Common myeloid progenitor, CD34-positive (primary cell): ENCODE measurements around the gene ZNF775.

ENCODE experiments used
- CTCF ChIA-PET: fragments of 350-600 bp; sonication (Branson Sonifier 250); formaldehyde crosslinking; loops from one replicate; lab custom pipeline; 2021; ENCODE audit warnings: antibody characterized with exemption; lab: Charles Lee
- POLR2A ChIA-PET: fragments of 350-600 bp; sonication (Branson Sonifier 250); formaldehyde crosslinking; loops from one replicate; lab custom pipeline; 2021; ENCODE audit warnings: antibody characterized with exemption; lab: Charles Lee
- DNase-seq, 3 donors: peaks; one replicate each; pipeline versions ENCODE4 v3.0.0 to v3.0.0-alpha.2; 2013
- H3K27ac ChIP-seq, 2 experiments: 1 replicate in 1 of 2; 2 replicates in 1 of 2; pipeline ENCODE4 v1.7.0; 2013; ENCODE audit warnings: inconsistent platforms in 2 of 2, low read length in 2 of 2, mild to moderate bottlenecking in 2 of 2, low read depth in 1 of 2, moderate library complexity in 1 of 2; ENCODE audit not compliant: severe bottlenecking in 2 of 2, insufficient read depth in 1 of 2, poor library complexity in 1 of 2
- H3K27me3 ChIP-seq, 5 experiments: replicated peaks in 2 of 5; 1 replicate in 3 of 5; 2 replicates in 2 of 5; pipeline versions ENCODE4 v1.6.1 to v1.7.0; 2013; ENCODE audit warnings: low read length in 4 of 5, mild to moderate bottlenecking in 2 of 5, moderate library complexity in 2 of 5, inconsistent platforms in 1 of 5; ENCODE audit not compliant: insufficient read depth in 5 of 5, control insufficient read depth in 4 of 5
- H3K36me3 ChIP-seq, 4 experiments: 1 replicate in 2 of 4; 2 replicates in 2 of 4; pipeline versions ENCODE4 v1.6.1 to v1.7.0; 2013; ENCODE audit warnings: low read length in 3 of 4, control low read depth in 1 of 4, mild to moderate bottlenecking in 1 of 4; ENCODE audit not compliant: control insufficient read depth in 4 of 4, insufficient read depth in 4 of 4
- H3K4me1 ChIP-seq, 4 experiments: 1 replicate in 3 of 4; 2 replicates in 1 of 4; pipeline versions ENCODE4 v1.6.1 to v1.7.1; 2013; ENCODE audit warnings: low read length in 3 of 4, mild to moderate bottlenecking in 3 of 4, control low read depth in 1 of 4, inconsistent platforms in 1 of 4, moderate library complexity in 1 of 4; ENCODE audit not compliant: control insufficient read depth in 4 of 4, insufficient read depth in 4 of 4; ENCODE audit errors: control extremely low read depth in 1 of 4
- H3K4me3 ChIP-seq, 7 experiments: 1 replicate in 4 of 7; 2 replicates in 3 of 7; pipeline versions ENCODE4 v1.5.1 to v1.7.0; 2013; ENCODE audit warnings: mild to moderate bottlenecking in 7 of 7, low read length in 6 of 7, moderate library complexity in 6 of 7, inconsistent platforms in 2 of 7, low read depth in 2 of 7, control low read depth in 1 of 7; ENCODE audit not compliant: insufficient read depth in 4 of 7, control insufficient read depth in 1 of 7; ENCODE audit errors: extremely low read depth in 1 of 7
- H3K9me3 ChIP-seq, 5 experiments: 1 replicate in 4 of 5; 2 replicates in 1 of 5; pipeline versions ENCODE4 v1.6.1 to v1.7.1; 2013; ENCODE audit warnings: low read length in 4 of 5, mild to moderate bottlenecking in 2 of 5, inconsistent platforms in 1 of 5, low read depth in 1 of 5, moderate library complexity in 1 of 5; ENCODE audit not compliant: control insufficient read depth in 4 of 5, insufficient read depth in 2 of 5; ENCODE audit errors: control extremely low read depth in 1 of 5
- WGBS: methylation state at CpG from one replicate; pipeline ENCODE4 v1.1.5; 2013; ENCODE audit not compliant: insufficient coverage; 5-methylcytosine and 5-hydroxymethylcytosine counted together

Gene ZNF775

DNA sequence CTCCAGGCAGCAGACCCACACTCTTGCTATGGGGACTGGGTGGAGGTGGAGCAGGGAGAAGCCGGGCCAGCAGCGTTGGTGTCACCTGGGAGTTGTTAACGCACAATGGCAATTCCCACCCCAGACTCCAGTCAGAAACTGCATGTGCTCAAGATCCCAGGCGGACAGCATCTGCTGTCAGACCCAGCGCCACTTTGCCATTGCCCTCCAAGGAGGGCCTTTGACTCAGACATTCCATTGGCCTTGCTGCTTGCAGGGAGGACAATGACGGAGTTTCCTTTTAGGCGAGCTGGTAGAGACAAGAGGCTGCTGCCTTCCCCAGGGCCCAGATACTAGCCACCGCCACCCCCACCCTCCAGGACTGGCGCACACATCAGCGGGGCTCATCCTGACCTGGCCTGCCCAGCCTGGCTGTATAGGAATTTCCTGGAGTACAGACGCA lies 34.5 kb downstream of the ZNF775 start:
- H3K36me3 ChIP-seq = peaks cover 3 to 28% (median 16%) of the 10 kb centered on the region in 4 experiments
- H3K27ac ChIP-seq = no peak overlapping the region
- H3K27me3 ChIP-seq = no peaks in the 10 kb centered on the region
- no peaks in the 10 kb centered on the region for H3K4me1 ChIP-seq
- ChIA-PET POLR2A (no interaction called here), CTCF (interaction anchor here (1.5 kb wide), 1 partner anchor 39 kb away, joined by 3 read pairs; no protein-coding TSS in a partner anchor)
- no peak for DNase-seq
- no peaks in the 10 kb centered on the region for H3K9me3 ChIP-seq
- WGBS = 100% methylated on average over 10 of the region's 11 CpGs
- H3K4me3 ChIP-seq = no peak overlapping the region

- Histone ChIP-seq H3K27me3 (peaks cover 0 to 1% (median 0%) of the 10 kb centered on the region in 5 experiments), H3K4me3 (no peak overlapping the region), H3K9me3 (no peaks in the 10 kb centered on the region), H3K4me1 (no peaks in the 10 kb centered on the region), H3K36me3 (peaks cover under 1 to 14% (median 6%) of the 10 kb centered on the region in 4 experiments), H3K27ac (no peak overlapping the region)
- ChIA-PET CTCF (interaction anchor here (1.5 kb wide), 1 partner anchor 11 kb away, joined by 4 read pairs; no protein-coding TSS in a partner anchor), POLR2A (no interaction called here)
- 95% methylated on average over 18 of the region's 19 CpGs for WGBS
- no peak for DNase-seq
Observed at GRCh38 chr7:150415161-150416153, 36.3 kb downstream of the ZNF775 start.

GRCh38 chr7:150417239-150417638 lies 38.1 kb downstream of the ZNF775 start:
- ChIA-PET POLR2A (interaction anchor here (0.9 kb wide), 1 partner anchor 71 kb away, joined by 3 read pairs; no protein-coding TSS in a partner anchor), CTCF (interaction anchor here (0.7 to 4.5 kb wide), 10 partner anchors 8 to 96 kb away, joined by 3 to 29 read pairs (median 4); a partner anchor contains a TSS)
- WGBS = 100% methylated on average over 6 of the region's 10 CpGs
- no peak for DNase-seq
- Histone ChIP-seq H3K36me3 (no peaks in the 10 kb centered on the region), H3K27ac (no peak overlapping the region), H3K9me3 (no peaks in the 10 kb centered on the region), H3K4me1 (peaks cover 0 to 2% (median 0%) of the 10 kb centered on the region in 4 experiments), H3K27me3 (peaks cover 0 to 1% (median 0%) of the 10 kb centered on the region in 5 experiments), H3K4me3 (no peak overlapping the region)

DNA sequence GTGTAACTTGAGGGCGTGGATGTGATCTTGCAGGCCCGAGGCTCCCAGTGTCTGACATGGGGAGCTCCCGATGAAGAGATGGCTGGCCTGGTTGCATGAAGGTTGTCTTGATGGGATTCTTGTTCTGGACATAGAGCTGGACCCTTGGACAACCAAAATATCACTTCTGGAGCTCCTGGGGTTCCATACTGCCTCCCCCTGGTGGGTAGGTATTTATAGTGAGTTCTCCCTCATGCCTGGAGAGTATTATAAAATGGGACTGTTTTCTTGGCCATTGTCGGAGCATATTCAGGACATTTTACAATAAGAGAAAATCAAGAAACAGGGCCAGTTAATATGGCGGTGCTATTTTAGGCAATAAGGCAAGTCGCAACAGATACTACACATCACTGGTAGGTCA lies 38.7 kb downstream of the ZNF775 start:
- no peak for DNase-seq
- CTCF ChIA-PET = interaction anchor here (0.7 to 4.5 kb wide), 14 partner anchors 8 to 96 kb away, joined by 3 to 29 read pairs (median 3); a partner anchor contains a TSS
- H3K9me3 ChIP-seq = no peaks in the 10 kb centered on the region
- no peaks in the 10 kb centered on the region for H3K36me3 ChIP-seq
- H3K4me3 ChIP-seq = no peak overlapping the region
- H3K27ac ChIP-seq = no peak overlapping the region
- H3K27me3 ChIP-seq = peaks cover 0 to 1% (median 0%) of the 10 kb centered on the region in 5 experiments
- peaks cover 0 to 2% (median 0%) of the 10 kb centered on the region in 4 experiments for H3K4me1 ChIP-seq
- POLR2A ChIA-PET = interaction anchor here (0.7 to 0.9 kb wide), 2 partner anchors 10 to 72 kb away, joined by 3 to 6 read pairs; no protein-coding TSS in a partner anchor
- 88% methylated on average over 5 of the region's 6 CpGs for WGBS

GRCh38 chr7:150420242-150420641 lies 41.1 kb downstream of the ZNF775 start:
- peaks cover 0 to 2% (median 0%) of the 10 kb centered on the region in 4 experiments for H3K4me1 ChIP-seq
- no peak overlapping the region for H3K4me3 ChIP-seq
- ChIA-PET POLR2A (no interaction called here), CTCF (interaction anchor here (0.7 to 4.5 kb wide), 5 partner anchors 10 to 132 kb away, joined by 3 to 29 read pairs (median 4); a partner anchor contains a TSS)
- no peaks in the 10 kb centered on the region for H3K36me3 ChIP-seq
- peaks cover 0 to 1% (median 0%) of the 10 kb centered on the region in 5 experiments for H3K27me3 ChIP-seq
- no peaks in the 10 kb centered on the region for H3K9me3 ChIP-seq
- DNase-seq = no peak
- no peak overlapping the region for H3K27ac ChIP-seq
- 100% methylated on average over 1 of the region's 2 CpGs for WGBS

- no peaks in the 10 kb centered on the region for H3K9me3 ChIP-seq
- ChIA-PET POLR2A (no interaction called here), CTCF (interaction anchor here (0.7 to 4.5 kb wide), 13 partner anchors 11 to 364 kb away, joined by 3 to 29 read pairs (median 4); a partner anchor contains a TSS)
- H3K27me3 ChIP-seq = peaks cover 0 to 1% (median 0%) of the 10 kb centered on the region in 5 experiments
- no peaks in the 10 kb centered on the region for H3K36me3 ChIP-seq
- H3K4me1 ChIP-seq = peaks cover 0 to 2% (median 0%) of the 10 kb centered on the region in 4 experiments
- no peak overlapping the region for H3K27ac ChIP-seq
- DNase-seq = peak; percentile 76 to 86 (median 85)
- 19% methylated on average over 22 of the region's 27 CpGs for WGBS
- no peak overlapping the region for H3K4me3 ChIP-seq
Observed at GRCh38 chr7:150420987-150421674, 42.0 kb downstream of the ZNF775 start.
